ENCODE data around the gene CHST3. TPM values are rescaled to one million over a fixed set of nuclear protein-coding genes. Genes with fewer than 3 reads are reported as not detected.
A peak's percentile ranks its signal among the peaks of the same experiment; 100 is the strongest.

Gene CHST3
- total RNA-seq, 2 donors from 2014 or later = 0.19 TPM; not detected in 1

- Mint-ChIP-seq H3K4me3 (peak overlapping the region; percentile 61), H3K4me1 (peaks cover 22% of the 10 kb centered on the region), H3K27me3 (peaks cover 6% of the 10 kb centered on the region), H3K9me3 (peaks cover 13% of the 10 kb centered on the region), H3K27ac (peak overlapping the region; percentile 77), H3K36me3 (ENCODE audit: low read depth) (no peaks in the 10 kb centered on the region)
- peak; percentile 89 for ATAC-seq (replicated peaks)
Measured at GRCh38 chr10:71939861-71940474, 24.2 kb upstream of the CHST3 start.

GRCh38 chr10:71940752-71941151 is 23.4 kb upstream of the CHST3 start:
- H3K4me1 Mint-ChIP-seq = peaks cover 20% of the 10 kb centered on the region
- H3K4me3 Mint-ChIP-seq = peak overlapping the region; percentile 61
- peak overlapping the region; percentile 77 for H3K27ac Mint-ChIP-seq
- no peaks in the 10 kb centered on the region for H3K36me3 Mint-ChIP-seq (ENCODE audit: low read depth)
- H3K27me3 Mint-ChIP-seq = peaks cover 6% of the 10 kb centered on the region
- H3K9me3 Mint-ChIP-seq = peaks cover 15% of the 10 kb centered on the region
- no peak for ATAC-seq (replicated peaks)

GRCh38 chr10:71941318-71941717 is 22.9 kb upstream of the CHST3 start:
- peaks cover 20% of the 10 kb centered on the region for H3K4me1 Mint-ChIP-seq
- no peak overlapping the region for H3K4me3 Mint-ChIP-seq
- ATAC-seq (replicated peaks) = no peak
- H3K27ac Mint-ChIP-seq = no peak overlapping the region
- H3K36me3 Mint-ChIP-seq (ENCODE audit: low read depth) = no peaks in the 10 kb centered on the region
- H3K9me3 Mint-ChIP-seq = peaks cover 17% of the 10 kb centered on the region
- H3K27me3 Mint-ChIP-seq = peaks cover 6% of the 10 kb centered on the region

GRCh38 chr10:71945819-71946474 is 18.2 kb upstream of the CHST3 start:
- Mint-ChIP-seq H3K36me3 (ENCODE audit: low read depth) (no peaks in the 10 kb centered on the region), H3K9me3 (peaks cover 12% of the 10 kb centered on the region), H3K4me1 (peaks cover 1% of the 10 kb centered on the region)

GRCh38 chr10:71946700-71947099 is 17.5 kb upstream of the CHST3 start:
- Mint-ChIP-seq H3K27ac (no peak overlapping the region), H3K27me3 (peaks cover 5% of the 10 kb centered on the region), H3K4me1 (no peaks in the 10 kb centered on the region), H3K9me3 (peaks cover 12% of the 10 kb centered on the region), H3K4me3 (no peak overlapping the region), H3K36me3 (ENCODE audit: low read depth) (no peaks in the 10 kb centered on the region)
- ATAC-seq (replicated peaks) = no peak

More at GRCh38 chr10:71945819-71946474, 18.2 kb upstream of the CHST3 start:
- H3K27ac Mint-ChIP-seq = no peak overlapping the region
- no peak overlapping the region for H3K4me3 Mint-ChIP-seq
- peaks cover 5% of the 10 kb centered on the region for H3K27me3 Mint-ChIP-seq
- no peak for ATAC-seq (replicated peaks)

GRCh38 chr10:71948496-71949067 is 15.6 kb upstream of the CHST3 start:
- no peak for ATAC-seq (replicated peaks)
- Mint-ChIP-seq H3K4me1 (no peaks in the 10 kb centered on the region), H3K27ac (no peak overlapping the region), H3K36me3 (ENCODE audit: low read depth) (no peaks in the 10 kb centered on the region), H3K9me3 (peaks cover 8% of the 10 kb centered on the region), H3K27me3 (peaks cover 3% of the 10 kb centered on the region), H3K4me3 (no peak overlapping the region)

GRCh38 chr10:71950683-71951082 is 13.5 kb upstream of the CHST3 start:
- Mint-ChIP-seq H3K9me3 (peaks cover 8% of the 10 kb centered on the region), H3K27ac (no peak overlapping the region), H3K36me3 (ENCODE audit: low read depth) (no peaks in the 10 kb centered on the region), H3K27me3 (peaks cover 8% of the 10 kb centered on the region), H3K4me3 (no peak overlapping the region), H3K4me1 (no peaks in the 10 kb centered on the region)
- ATAC-seq (replicated peaks) = no peak

- Mint-ChIP-seq H3K36me3 (ENCODE audit: low read depth) (no peaks in the 10 kb centered on the region), H3K9me3 (peaks cover 5% of the 10 kb centered on the region), H3K27me3 (peaks cover 8% of the 10 kb centered on the region), H3K27ac (no peak overlapping the region), H3K4me3 (no peak overlapping the region), H3K4me1 (peaks cover 4% of the 10 kb centered on the region)
- ATAC-seq (replicated peaks) = no peak
Measured at GRCh38 chr10:71952745-71953144, 11.4 kb upstream of the CHST3 start.

GRCh38 chr10:71957546-71958275 is 6.5 kb upstream of the CHST3 start:
- Mint-ChIP-seq H3K9me3 (no peaks in the 10 kb centered on the region), H3K27ac (no peak overlapping the region), H3K4me3 (no peak overlapping the region), H3K4me1 (peaks cover 4% of the 10 kb centered on the region), H3K27me3 (peaks cover 24% of the 10 kb centered on the region), H3K36me3 (ENCODE audit: low read depth) (no peaks in the 10 kb centered on the region)
- no peak for ATAC-seq (replicated peaks)

GRCh38 chr10:71959526-71959925 is 4.7 kb upstream of the CHST3 start:
- Mint-ChIP-seq H3K9me3 (no peaks in the 10 kb centered on the region), H3K4me3 (no peak overlapping the region)

GRCh38 chr10:71961831-71962230 is 2.4 kb upstream of the CHST3 start:
- Mint-ChIP-seq H3K9me3 (no peaks in the 10 kb centered on the region), H3K4me1 (no peaks in the 10 kb centered on the region), H3K4me3 (no peak overlapping the region), H3K27me3 (peaks cover 38% of the 10 kb centered on the region), H3K36me3 (ENCODE audit: low read depth) (no peaks in the 10 kb centered on the region), H3K27ac (no peak overlapping the region)
- no peak for ATAC-seq (replicated peaks)

More at GRCh38 chr10:71959526-71959925, 4.7 kb upstream of the CHST3 start:
- Mint-ChIP-seq H3K36me3 (ENCODE audit: low read depth) (no peaks in the 10 kb centered on the region), H3K4me1 (peaks cover 4% of the 10 kb centered on the region), H3K27ac (no peak overlapping the region), H3K27me3 (peaks cover 29% of the 10 kb centered on the region)
- no peak for ATAC-seq (replicated peaks)

- Mint-ChIP-seq H3K9me3 (no peaks in the 10 kb centered on the region), H3K27me3 (peaks cover 41% of the 10 kb centered on the region), H3K4me3 (peak overlapping the region; percentile 16), H3K27ac (no peak overlapping the region), H3K4me1 (no peaks in the 10 kb centered on the region), H3K36me3 (ENCODE audit: low read depth) (no peaks in the 10 kb centered on the region)
- ATAC-seq (replicated peaks) = no peak
Measured at GRCh38 chr10:71962901-71963300, 1.3 kb upstream of the CHST3 start.

- Mint-ChIP-seq H3K27ac (no peak overlapping the region), H3K9me3 (no peaks in the 10 kb centered on the region), H3K36me3 (ENCODE audit: low read depth) (no peaks in the 10 kb centered on the region), H3K4me1 (no peaks in the 10 kb centered on the region), H3K4me3 (peak overlapping the region; percentile 16), H3K27me3 (peaks cover 41% of the 10 kb centered on the region)
- no peak for ATAC-seq (replicated peaks)
Measured at GRCh38 chr10:71963351-71964097, 671 bp upstream of the CHST3 start.

Measured in activated T-helper 17 cell treated with anti-CD3 and anti-CD28 coated beads, Interleukin-2, amount 50 U/mL, for 72 hours (primary cell).